DMS114 treated with DMSO at 0.1 percent for 48 hours (cell line): ENCODE data around the gene ARPC5.
"Not testable (repeated sequence)": the region's sequence is repeated elsewhere in the genome, so short reads cannot be mapped to it uniquely, and the experiment has no call there.

ENCODE experiments used
- DNase-seq: peaks from one replicate; lab custom pipeline; 2025; ENCODE audit not compliant: unreplicated experiment; lab: John Stamatoyannopoulos, UW

Gene ARPC5

DNA sequence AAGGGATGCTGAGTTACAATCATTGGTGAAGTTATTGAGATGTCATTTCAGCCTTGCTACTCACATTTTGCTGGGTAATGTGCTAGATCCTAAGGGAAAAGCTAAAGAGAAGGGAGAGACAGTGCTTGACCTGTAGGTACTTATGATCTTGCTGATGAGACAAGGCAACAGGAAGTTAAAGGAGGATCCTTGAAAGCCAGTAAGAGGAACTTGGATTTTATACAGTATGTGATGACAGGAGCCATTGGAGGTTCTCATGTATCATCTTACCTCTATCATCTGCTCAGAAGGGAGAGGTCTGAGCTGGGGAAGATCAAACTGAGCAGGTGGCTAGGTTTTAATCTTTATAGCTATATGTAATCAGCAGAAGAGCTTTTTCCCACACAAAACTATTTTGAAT is 11.2 kb upstream of the ARPC5 start:
- no peak for DNase-seq

DNA sequence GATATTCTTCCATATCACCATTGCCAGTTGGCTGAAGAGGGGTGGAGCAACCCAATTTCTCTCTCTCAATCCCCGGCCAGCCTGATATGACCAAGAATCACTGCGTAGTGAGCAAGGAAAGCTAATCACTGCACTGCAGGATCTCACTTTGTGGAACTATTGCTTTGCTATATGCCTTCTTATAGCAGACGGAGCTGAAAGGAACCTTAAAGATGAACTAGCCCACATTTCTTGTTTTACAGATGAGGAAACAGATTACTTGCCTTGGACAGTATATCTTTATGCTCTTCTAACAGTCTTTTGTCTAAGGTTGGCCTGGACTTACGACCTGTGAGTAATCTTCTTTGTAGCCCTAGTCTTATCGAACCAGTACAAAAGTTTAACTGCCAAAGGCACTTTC is 9.9 kb upstream of the ARPC5 start:
- no peak for DNase-seq

DNA sequence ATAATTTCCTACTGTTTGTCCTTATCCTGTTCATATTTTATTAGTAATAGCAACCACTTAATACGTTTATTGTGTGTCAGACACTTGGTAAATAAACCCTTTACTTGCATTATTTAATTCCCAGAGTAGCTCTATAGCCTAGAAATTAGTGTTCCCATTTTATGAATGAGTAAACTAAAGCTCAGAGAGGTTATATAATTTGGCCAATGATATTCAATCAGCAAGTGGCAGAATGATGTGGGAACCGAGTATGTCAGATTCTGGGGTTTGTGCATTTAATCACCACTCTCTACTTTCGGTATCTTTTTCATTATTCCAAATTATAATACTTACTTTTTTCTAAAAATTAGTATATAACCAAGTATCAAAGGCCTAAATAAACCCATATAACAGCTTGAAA is 6.6 kb upstream of the ARPC5 start:
- DNase-seq: no peak

DNA sequence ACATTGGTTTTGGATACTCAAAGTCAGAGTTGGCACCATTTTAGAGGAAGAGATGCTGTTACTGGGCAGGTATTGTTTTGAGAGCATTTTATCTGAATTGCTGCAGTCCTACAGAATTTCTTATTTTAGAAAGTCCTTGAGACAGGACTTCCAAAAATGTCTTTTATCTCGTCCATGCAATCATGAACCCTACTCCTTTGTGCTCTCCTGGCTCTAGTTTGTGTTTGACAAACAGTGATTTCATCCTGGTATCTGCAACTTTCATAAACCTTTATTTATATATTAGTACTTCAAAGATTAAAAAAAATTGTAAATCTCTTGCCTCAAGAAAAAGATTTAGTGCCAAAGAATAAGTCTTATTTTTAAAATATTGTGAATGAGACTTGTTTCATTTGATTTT is 4.6 kb upstream of the ARPC5 start:
- DNase-seq: no peak

DNA sequence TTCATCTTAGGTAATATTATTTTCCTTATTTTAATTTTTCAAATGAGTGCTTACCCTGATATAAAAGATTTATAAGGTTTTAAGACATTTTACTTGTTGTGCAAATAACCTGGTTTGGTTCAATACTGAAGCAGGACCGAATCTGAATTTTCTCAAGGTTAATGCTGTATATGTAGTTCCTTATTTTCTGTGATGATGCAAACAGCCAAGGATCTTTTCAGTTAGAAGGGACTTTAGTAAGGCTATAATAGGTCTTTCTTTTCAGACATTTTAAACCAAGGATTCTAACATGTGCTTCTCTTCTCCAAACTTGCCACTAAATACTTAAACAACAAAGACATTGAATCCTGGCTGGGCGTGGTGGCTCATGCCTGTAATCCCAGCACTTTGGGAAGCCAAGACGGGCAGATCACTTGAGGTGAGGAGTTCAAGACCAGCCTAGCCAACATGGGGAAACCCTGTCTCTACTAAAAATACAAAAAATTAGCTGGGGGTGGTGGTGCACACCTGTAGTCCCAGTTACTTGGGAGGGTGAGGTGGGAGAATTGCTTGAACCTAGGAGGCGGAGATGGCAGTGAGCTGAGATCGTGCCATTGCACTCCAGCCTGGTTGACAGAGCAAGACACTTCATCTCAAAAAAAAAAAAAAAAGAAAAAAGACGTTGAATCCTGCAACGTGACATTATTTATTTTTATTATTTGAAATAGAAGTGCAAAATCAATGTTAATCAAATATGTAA is 3.2 kb upstream of the ARPC5 start:
- DNase-seq: no peak

DNA sequence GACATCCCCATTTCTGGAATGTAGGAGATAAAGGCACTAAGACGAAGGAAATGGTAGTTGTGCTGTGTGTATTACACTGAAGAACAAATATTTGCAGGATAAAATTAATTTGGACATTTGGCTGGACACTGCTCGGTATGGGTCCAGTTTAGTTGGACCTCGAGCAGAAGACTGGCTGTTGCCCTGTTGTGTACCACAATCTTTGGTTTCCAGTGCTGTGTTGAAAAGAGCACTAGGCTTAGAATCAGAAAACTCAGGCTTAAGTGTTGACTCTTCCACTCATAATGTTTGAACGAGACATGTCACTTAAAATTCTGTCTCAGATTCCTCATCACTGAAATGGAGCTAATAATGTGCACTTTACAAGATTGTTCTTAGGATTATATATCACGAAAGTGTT is 1.2 kb upstream of the ARPC5 start:
- no peak for DNase-seq

DNA sequence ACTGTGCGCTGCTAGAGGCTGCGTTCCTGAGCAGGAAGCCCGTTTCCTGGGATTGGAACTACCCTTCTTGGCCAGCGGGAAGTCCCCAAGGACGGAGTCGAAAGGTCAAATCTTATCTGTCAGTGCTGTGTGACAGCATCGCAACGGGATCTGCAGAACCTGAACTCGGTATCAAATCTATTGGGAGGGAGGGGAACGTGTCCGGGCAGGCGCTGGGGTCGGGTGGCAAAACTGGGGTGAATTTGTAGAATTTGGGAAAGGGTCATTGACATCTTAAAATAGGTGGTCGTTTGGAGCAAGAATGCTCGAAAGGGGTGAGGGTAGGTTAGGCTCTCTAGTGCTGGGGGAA is 725 bp upstream of the ARPC5 start:
- DNase-seq: no peak

DNA sequence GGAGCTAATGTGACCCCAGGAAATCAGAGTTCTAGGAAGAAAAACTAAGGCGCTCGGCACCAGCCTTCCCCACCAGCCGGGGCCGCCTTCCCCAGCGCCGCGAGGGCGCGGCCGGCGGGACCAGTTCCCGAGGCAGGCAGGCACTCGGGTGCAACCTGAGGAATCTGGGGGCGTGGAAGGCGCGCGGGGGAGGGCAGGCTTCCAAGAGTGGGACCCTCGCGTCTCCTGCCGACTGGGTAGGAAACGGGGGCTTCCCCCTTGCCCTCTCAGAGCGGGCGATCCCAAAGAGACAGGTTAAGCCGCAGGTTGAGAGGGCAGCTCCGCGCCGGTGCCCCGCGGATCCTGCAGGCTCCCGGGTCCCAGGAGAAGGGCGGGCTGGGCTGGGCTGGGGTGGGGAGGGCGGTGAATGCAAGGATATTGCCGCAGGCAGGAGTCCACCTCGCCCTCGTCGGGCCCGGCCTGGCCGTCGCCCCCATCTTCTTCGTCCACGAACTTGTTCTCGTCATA is 431 bp downstream of the ARPC5 start:
- no peak for DNase-seq

DNA sequence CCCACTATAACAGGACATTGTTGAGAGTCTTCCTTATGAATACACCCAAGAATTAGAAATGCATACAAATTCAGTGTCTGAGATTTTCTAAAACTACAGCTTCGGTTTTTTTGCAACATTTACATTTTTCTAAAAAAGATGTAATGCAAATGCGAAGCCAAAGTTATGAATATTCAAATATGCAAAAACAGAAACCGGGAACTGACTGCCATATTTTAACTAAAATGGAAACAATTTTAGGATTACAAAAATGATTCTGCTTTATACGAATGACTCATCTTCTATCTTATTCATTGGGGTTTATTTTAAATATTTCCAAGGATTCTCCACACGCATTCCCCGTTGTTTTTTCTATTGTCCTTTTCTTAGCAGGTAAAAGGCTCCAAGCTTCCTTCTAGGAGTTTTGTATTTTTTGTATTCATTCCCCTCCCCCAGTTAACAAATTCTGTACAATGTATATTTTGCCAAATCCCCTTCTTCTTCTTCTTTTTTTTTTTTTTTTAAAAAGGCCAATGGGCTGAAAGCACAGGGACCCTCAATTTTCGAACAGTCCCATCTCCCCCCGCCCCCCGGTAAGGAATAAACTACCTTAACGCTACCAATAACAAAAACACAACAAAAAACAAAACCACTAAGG is 1.0 kb downstream of the ARPC5 start:
- DNase-seq: no peak

DNA sequence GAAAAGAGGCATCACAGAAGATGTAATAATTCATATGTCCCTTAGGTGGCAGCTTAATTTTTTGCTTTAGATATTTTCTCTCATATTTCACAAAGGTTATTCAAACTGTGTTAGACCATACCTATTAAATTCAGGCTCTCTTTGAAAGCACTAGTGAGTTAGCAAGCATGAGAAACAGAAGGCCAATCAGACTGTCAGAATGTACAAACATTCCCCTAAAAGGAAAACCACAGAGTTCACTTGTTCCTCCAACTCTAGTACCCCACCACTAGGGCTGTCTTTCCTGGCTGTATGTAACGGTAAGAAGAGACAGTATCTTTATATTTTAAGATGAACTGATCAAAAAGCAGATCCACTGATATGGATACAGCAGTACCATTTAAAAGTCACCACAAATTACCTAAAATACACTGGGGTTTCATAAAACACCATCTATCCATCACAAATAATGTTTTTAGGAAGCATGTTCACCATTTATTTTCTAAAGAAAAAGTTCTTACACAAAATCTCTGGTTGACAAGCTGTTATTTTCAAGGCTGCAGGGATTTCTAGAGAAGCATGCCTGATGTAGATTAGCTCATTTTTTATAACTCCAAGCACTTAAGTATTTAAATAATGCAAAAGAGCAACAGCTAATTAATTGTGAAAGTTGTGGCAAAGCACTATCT is 1.8 kb downstream of the ARPC5 start:
- peak; percentile 72 for DNase-seq

DNA sequence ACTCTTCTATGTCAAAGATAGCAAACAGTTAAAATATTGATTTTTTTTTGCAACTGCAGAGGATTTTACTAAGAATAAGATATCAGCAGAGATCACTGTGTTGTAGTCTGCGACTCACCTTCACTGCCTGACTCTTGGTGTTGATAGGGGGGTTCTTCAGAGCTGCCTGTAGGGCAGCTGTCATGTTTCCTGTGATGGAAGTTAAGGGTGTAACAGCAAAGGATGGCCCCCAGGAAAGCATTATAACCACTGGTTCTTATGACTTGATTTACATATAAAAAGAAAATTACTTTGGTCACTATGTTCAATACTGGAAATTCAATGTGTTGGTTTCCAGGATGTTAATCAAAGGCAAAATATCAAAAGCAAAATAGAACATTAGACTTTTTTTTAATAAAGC is 2.6 kb downstream of the ARPC5 start:
- no peak for DNase-seq

DNA sequence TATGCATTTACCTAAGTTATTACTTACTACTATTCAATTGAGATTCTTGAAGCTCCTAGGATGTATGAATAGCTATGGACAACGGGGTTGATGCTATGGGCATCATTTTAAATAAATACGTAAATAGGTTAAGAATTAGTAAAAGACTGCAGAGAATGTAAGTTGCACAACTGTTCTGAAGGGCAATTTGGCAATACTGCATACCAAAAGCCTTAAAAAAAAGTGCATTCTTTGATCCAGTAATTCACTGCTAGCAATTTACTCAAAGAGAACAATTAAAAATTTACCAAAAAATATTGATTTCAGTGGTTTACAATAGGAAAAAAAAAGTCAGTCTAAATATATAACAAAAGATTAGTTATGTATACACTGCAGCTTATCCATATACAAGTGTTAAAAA is 3.5 kb downstream of the ARPC5 start:
- DNase-seq: no peak

DNA sequence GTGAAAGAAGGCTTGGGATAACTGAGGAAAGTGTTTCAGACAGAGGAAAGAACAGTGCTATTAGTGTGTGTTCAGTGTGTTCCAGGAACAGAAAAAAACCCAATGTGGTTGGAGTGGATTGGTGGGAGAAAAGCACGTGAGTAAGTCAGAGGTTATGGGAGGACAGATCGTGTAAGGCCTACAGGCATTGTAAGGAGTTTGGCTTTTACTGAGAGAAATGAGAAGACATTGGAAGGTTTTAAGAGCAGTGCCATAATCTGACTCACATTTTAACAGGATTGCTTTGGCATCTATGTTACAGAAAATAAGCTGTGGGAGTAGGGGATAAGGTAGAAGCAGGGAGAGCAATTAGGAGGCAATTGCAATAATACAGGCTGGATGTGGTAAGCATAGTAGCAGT is 4.8 kb downstream of the ARPC5 start:
- DNase-seq: no peak

DNA sequence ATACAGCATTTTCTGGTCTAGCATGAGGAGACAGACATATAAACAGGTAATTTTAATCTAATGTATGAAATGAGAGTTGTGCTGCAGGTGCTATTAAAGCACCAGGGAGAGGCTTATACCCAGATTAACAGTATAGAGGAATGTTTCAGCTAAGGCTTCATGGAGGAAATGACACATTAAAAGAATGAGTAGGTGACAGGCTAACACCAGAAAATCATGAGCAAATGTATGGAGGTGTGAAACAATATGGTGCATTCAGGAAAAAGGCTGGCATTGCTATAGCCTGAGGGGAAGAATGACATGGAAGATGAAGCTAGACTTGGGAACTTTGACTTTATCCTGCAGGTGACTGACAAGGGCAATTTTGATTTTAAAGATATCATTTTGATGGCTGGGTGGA is 7.0 kb downstream of the ARPC5 start:
- DNase-seq: no peak

DNA sequence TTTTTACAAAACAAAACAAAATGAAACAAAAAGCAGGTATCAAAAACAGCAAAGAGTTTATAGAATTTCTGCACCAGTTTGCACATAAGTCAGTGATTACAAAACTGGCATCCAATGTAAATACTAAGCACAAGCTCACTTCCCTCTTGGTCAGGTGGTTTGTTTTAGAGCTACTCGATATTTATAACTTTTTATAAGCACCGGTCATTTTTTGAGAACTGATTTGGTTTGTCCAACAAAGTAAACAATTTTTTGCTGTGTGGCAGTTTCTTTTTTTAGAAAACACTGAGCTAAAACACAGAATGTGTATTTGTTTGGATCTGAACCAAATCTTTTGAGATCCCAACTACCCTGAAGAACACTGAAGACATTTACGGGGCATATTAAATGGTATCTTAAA is 9.3 kb downstream of the ARPC5 start:
- not testable (repeated sequence) for DNase-seq

DNA sequence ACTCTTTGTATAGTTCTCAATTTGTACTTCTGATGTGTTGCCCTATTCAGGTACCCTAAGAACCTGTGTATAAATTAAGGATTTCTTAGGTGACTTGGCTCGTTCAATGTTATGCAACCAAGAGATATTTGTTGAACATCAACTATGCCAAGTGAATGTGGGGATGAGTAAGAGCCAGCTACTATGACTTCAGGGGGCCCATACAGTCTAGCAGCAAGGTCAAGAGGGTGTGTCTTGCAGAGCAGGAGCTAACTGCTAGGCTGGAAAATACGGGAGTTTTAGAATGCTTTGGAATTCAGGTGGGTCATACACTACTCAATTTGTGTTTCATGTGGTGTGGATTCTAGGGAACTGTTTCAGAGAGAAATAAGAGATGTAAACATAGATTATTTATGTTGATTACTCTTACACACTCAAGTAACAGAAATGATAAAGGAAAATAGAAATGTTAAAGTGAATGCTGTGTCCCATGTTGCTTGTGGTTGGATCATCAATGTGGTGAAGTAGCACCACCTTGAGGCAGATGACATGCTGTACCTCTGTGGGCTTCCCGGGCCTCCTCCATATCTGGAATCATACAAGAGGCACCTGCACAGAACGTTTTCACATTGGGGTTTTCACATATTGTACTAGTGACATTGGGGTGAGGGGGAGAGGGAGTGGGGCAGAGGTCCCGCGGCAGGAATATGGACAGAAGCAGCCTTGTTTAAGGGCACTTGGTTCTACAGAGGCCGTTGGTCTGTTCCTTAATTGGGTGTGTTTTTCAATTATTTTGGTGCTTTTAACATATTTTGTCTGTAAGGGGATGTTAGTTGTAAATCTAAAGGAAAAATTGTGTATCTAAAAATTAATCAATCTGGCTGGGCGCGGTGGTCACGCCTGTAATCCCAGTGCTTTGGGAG is 12.4 kb downstream of the ARPC5 start:
- DNase-seq: peak; percentile 64

DNA sequence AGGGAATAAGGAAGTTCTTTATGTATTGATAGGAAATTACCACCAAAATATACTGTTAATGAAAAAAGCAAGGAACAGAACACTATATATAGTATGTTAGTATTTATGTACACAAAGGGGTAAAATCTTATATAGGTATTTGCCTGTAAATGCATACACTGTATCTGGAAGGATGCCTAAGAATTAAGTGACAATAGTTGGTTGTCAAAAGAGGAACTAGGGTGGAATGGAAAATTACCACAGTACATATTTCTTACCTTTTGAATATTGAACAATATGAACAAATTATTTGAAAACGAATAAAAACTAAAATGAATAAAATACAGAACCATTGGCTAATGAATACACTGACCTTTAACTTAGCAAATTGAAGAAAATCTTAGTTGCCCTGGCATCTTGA is 13.6 kb downstream of the ARPC5 start:
- DNase-seq: no peak

DNA sequence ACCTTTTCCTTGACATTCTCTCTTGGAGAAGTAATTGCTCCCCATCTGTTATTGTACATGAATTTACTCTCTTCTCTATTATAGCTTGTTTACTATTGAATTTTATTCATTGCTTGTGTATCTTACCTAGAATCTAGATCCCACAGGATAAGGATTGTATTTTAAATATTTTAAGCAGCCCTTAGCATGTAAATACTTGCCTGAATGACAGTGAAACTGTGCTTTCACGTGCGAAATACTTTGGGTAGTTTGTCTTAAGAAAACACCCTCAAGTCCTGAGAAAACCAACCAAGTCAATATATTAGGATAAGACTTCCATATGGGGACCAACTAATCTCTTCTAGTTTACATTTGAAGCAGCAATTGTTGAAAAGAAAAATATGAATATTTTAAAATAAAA is 15.3 kb downstream of the ARPC5 start:
- no peak for DNase-seq

DNA sequence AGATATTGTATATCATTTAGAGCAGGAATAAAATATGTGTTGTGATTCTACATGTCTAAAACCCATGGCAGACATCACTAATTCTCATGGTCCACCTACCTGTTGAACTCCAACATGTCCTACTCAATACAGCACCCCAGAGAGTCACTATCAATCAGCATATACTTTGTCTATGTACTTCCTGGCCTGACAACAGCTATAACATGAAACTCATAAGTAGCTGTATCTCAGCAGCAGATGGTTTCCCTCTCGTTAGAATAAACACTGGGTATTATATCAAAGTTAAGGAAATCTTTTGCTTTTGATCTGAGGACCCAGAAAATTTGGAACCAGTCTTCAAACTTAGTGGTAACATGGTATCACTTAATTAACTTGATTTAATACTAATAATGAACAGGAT is 15.8 kb downstream of the ARPC5 start:
- no peak for DNase-seq

DNA sequence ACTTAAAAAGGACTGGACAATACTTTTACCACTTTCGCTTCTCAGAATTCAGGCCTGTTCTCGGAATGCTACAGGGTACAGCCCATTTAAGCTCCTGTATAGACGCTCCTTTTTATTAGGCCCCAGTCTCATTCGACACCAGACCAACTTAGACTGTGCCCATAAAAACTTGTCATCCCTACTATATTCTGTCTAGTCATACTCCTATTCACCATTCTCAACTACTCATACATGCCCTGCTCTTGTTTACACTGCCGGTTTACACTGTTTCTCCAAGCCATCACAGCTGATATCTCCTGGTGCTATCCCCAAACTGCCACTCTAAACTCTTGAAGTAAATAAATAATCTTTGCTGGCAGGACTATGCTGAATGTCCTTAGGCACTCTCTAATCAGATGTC is 17.4 kb downstream of the ARPC5 start:
- DNase-seq: not testable (repeated sequence)

DNA sequence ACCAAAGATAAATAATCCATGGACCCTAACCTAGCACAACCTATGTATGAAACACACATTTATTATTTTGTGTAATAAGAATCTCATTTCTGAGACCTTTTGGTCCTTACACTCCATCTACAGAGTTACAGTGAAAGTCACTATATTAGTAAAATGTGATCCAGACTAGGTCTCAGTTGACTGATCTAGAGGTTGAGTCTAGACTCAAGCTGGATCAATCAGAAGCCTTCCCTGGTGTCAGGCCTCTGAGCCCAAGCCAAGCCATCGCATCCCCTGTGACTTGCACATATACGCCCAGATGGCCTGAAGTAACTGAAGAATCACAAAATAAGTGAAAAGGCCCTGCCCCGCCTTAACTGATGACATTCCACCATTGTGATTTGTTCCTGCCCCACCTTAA is 22.6 kb downstream of the ARPC5 start:
- not testable (repeated sequence) for DNase-seq
